Panc1 (cell line): Measurements from ENCODE around the gene ABI3BP. TPM values are rescaled to one million over a fixed set of nuclear protein-coding genes. Genes with fewer than 3 reads are reported as not detected.

Experiments used
- ATAC-seq: fragments of 200-7000 bp; cut with Tn5 transposase; 2 replicates; pipeline ENCODE4 v1.9.1; 2020; ENCODE audit warnings: mild to moderate bottlenecking, moderate library complexity
- BruUV-seq: library from RNA; stranded (reverse); fragments of 400-500 nt; replicated peaks from 2 replicates; lab custom pipeline; 2021; lab: Mats Ljungman, UMichigan
- CTCF ChIA-PET: fragments of 300-600 bp; sonication (Branson Sonifier 250); formaldehyde crosslinking; loops from one replicate; lab custom pipeline; 2022; ENCODE audit warnings: antibody characterized with exemption; lab: Charles Lee
- POLR2A ChIA-PET: fragments of 300-600 bp; sonication (Branson Sonifier 250); formaldehyde crosslinking; loops from one replicate; lab custom pipeline; 2022; ENCODE audit warnings: antibody characterized with exemption; lab: Charles Lee
- DNase-seq: peaks from one replicate; pipeline ENCODE4 v3.0.0-alpha.2; 2010; ENCODE audit warnings: low read depth, low spot score
- H3K27ac ChIP-seq: 2 replicates; pipeline ENCODE4 v1.5.1; 2011; ENCODE audit warnings: mild to moderate bottlenecking, low read length, inconsistent platforms
- H3K27me3 ChIP-seq: fragments of 200-500 bp; sonication (Bioruptor generic); 2 replicates; pipeline ENCODE4 v1.6.0; 2014; ENCODE audit warnings: low read length, inconsistent platforms; ENCODE audit not compliant: control insufficient read depth, insufficient read depth
- H3K36me3 ChIP-seq: fragments of 200-500 bp; sonication (Bioruptor generic); 2 replicates; pipeline ENCODE4 v1.5.1; 2014; ENCODE audit warnings: inconsistent platforms, mild to moderate bottlenecking, low read length, moderate library complexity; ENCODE audit not compliant: control insufficient read depth, insufficient read depth
- H3K4me1 ChIP-seq: 2 replicates; pipeline ENCODE4 v1.5.1; 2011; ENCODE audit warnings: inconsistent platforms, mild to moderate bottlenecking, low read length, moderate library complexity; ENCODE audit not compliant: control insufficient read depth, insufficient read depth
- H3K4me3 ChIP-seq, 2 experiments: 2 replicates each; pipeline ENCODE4 v1.5.1; 2011 to 2012; ENCODE audit warnings: low read depth in 2 of 2, low read length in 2 of 2, mild to moderate bottlenecking in 2 of 2, inconsistent platforms in 1 of 2, moderate library complexity in 1 of 2
- H3K9me3 ChIP-seq: fragments of 200-500 bp; sonication (Bioruptor generic); 2 replicates; pipeline ENCODE4 v1.5.1; 2014; ENCODE audit warnings: low read depth, mild to moderate bottlenecking, inconsistent platforms, low read length, moderate library complexity; ENCODE audit not compliant: control insufficient read depth, insufficient read depth
- POLR2AphosphoS5 ChIP-seq: IDR thresholded peaks from 2 replicates; pipeline ENCODE4 v1.6.1; 2012; ENCODE audit warnings: mild to moderate bottlenecking, low read depth, low read length, moderate library complexity
- SIN3A ChIP-seq: IDR thresholded peaks from 2 replicates; pipeline ENCODE4 v1.6.1; 2012; ENCODE audit warnings: low read depth, mild to moderate bottlenecking, low read length, moderate library complexity, borderline replicate concordance; ENCODE audit not compliant: insufficient read depth
- TCF7L2 ChIP-seq: IDR thresholded peaks from 2 replicates; pipeline ENCODE4 v1.6.1; 2011; ENCODE audit warnings: mild to moderate bottlenecking, low read depth, low read length, inconsistent platforms
- in situ Hi-C: cut with HindIII; loops from 2 replicates; pipeline ENCODE4 v1.10.0; 2016; ENCODE audit warnings: low sequenced_read_pairs, low pct_unique_long_range_greater_than_20kb
- intact Hi-C: fragments of 100-400 bp; cut with micrococcal nuclease; formaldehyde crosslinking; loops from one replicate; pipeline ENCODE4 v1.10.0; 2022; ENCODE audit not compliant: unreplicated experiment
- total RNA-seq: library from RNA; stranded (reverse); gene quantifications from one replicate; pipeline ENCODE4 v1.2.1, GENCODE V29; 2021; ENCODE audit not compliant: unreplicated experiment
- TF ChIP-seq, protein P1 (sequence below), 2 experiments: IDR thresholded peaks; 2 replicates each; pipeline ENCODE4 v1.6.1; 2011 to 2012; ENCODE audit warnings: low read depth in 2 of 2, control low read depth in 1 of 2, low read length in 1 of 2, mild to moderate bottlenecking in 1 of 2, moderate library complexity in 1 of 2; ENCODE audit not compliant: insufficient read depth in 1 of 2
- TF ChIP-seq, protein P2 (sequence below): fragments of 450-650 bp; IDR thresholded peaks from 2 replicates; pipeline ENCODE4 v1.5.1; 2017; ENCODE audit warnings: mild to moderate bottlenecking

ABI3BP gene
- total RNA-seq, 1 experiment from 2014 or later: 0.21 TPM

DNA sequence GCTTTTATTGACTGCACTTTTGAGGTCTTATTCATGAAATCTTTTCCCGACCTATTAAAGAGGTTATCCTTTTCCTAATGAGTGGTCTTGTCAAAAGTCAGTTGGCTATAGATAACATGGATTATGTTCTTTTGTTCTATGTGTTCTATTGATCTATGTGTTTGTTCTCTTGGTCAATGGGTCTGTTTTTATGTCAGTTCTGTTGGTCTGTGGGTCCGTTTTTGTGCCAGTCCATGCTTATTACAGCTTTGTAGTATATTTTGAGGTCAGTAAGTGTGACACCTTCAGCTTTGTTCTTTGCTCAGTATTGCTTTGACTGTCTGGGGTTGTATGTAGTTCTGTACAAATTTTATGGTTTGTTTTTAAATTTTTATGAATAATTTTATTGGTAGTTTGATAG is 276.2 kb downstream of the ABI3BP start:
- Histone ChIP-seq H3K27ac (no peak overlapping the region), H3K36me3 (peaks cover 48% of the 10 kb centered on the region), H3K4me1 (peaks cover 11% of the 10 kb centered on the region; the same call in 1 of the 2 replicates), H3K27me3 (no peaks in the 10 kb centered on the region), H3K9me3 (no peaks in the 10 kb centered on the region), H3K4me3 (no peak overlapping the region)
- CTCF ChIA-PET: interaction anchor here (0.7 kb wide), 1 partner anchor 255 kb away, joined by 4 read pairs; no protein-coding TSS in a partner anchor
- POLR2A ChIA-PET: no interaction called here
- BruUV-seq: no TSS peak
- DNase-seq: no peak
- intact Hi-C loops (no loop called here), in situ Hi-C loops (no loop called here)
- no peak for ATAC-seq
- TF ChIP-seq, protein P1, sequence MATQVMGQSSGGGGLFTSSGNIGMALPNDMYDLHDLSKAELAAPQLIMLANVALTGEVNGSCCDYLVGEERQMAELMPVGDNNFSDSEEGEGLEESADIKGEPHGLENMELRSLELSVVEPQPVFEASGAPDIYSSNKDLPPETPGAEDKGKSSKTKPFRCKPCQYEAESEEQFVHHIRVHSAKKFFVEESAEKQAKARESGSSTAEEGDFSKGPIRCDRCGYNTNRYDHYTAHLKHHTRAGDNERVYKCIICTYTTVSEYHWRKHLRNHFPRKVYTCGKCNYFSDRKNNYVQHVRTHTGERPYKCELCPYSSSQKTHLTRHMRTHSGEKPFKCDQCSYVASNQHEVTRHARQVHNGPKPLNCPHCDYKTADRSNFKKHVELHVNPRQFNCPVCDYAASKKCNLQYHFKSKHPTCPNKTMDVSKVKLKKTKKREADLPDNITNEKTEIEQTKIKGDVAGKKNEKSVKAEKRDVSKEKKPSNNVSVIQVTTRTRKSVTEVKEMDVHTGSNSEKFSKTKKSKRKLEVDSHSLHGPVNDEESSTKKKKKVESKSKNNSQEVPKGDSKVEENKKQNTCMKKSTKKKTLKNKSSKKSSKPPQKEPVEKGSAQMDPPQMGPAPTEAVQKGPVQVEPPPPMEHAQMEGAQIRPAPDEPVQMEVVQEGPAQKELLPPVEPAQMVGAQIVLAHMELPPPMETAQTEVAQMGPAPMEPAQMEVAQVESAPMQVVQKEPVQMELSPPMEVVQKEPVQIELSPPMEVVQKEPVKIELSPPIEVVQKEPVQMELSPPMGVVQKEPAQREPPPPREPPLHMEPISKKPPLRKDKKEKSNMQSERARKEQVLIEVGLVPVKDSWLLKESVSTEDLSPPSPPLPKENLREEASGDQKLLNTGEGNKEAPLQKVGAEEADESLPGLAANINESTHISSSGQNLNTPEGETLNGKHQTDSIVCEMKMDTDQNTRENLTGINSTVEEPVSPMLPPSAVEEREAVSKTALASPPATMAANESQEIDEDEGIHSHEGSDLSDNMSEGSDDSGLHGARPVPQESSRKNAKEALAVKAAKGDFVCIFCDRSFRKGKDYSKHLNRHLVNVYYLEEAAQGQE (IDR thresholded peaks at IDR 0.05; ENCODE audit: insufficient read depth in 1 of 2, low read depth in 2 of 2, low read length in 1 of 2): no peak
- TF ChIP-seq, protein P2, sequence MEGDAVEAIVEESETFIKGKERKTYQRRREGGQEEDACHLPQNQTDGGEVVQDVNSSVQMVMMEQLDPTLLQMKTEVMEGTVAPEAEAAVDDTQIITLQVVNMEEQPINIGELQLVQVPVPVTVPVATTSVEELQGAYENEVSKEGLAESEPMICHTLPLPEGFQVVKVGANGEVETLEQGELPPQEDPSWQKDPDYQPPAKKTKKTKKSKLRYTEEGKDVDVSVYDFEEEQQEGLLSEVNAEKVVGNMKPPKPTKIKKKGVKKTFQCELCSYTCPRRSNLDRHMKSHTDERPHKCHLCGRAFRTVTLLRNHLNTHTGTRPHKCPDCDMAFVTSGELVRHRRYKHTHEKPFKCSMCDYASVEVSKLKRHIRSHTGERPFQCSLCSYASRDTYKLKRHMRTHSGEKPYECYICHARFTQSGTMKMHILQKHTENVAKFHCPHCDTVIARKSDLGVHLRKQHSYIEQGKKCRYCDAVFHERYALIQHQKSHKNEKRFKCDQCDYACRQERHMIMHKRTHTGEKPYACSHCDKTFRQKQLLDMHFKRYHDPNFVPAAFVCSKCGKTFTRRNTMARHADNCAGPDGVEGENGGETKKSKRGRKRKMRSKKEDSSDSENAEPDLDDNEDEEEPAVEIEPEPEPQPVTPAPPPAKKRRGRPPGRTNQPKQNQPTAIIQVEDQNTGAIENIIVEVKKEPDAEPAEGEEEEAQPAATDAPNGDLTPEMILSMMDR: no peak

DNA sequence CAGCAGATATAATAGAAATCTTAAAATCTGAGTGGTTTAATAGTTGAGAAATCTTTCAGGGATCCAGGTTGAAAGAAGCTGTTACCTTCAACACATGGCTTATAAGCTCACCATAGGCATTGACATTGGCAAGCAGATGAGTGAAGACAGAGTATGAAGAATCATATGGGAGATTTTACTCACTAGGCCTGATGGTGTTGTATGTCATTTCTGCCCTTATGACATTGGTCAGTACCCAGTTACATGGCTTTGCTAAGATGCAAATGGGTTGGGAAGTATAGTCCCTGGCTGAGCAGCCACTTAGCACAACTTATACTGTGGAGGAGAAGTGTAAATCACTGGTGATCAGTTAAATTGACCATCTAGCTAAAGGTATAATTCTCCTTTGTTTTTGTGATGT is 278.0 kb downstream of the ABI3BP start:
- H3K27me3 ChIP-seq: no peaks in the 10 kb centered on the region
- no peak for ATAC-seq
- ChIA-PET CTCF (no interaction called here), POLR2A (no interaction called here)
- no peak overlapping the region for H3K27ac ChIP-seq
- DNase-seq: no peak
- no TSS peak for BruUV-seq
- H3K4me1 ChIP-seq: peaks cover 17% of the 10 kb centered on the region; the same call in 1 of the 2 replicates
- no peak overlapping the region for H3K4me3 ChIP-seq
- TF ChIP-seq, protein P2: no peak
- no peak for TF ChIP-seq POLR2AphosphoS5
- TF ChIP-seq TCF7L2: no peak
- no peak for TF ChIP-seq SIN3A
- TF ChIP-seq, protein P1 (IDR thresholded peaks at IDR 0.05; ENCODE audit: insufficient read depth in 1 of 2, low read depth in 2 of 2, low read length in 1 of 2): no peak
- H3K9me3 ChIP-seq: no peaks in the 10 kb centered on the region
- H3K36me3 ChIP-seq: peaks cover 36% of the 10 kb centered on the region
- in situ Hi-C loops (no loop called here), intact Hi-C loops (no loop called here)
